K562 (cell line): ENCODE data around the gene EPB41L1. TPM values are rescaled to one million over a fixed set of nuclear protein-coding genes. Genes with fewer than 3 reads are reported as not detected.

Experiments used
- ASH1L ChIP-seq: fragments of 450-650 bp; IDR thresholded peaks from 2 replicates; pipeline ENCODE4 v1.6.1; 2018; ENCODE audit warnings: borderline replicate concordance, mild to moderate bottlenecking, low read depth; ENCODE audit not compliant: partially characterized antibody
- BRD9 ChIP-seq: fragments of 450-650 bp; IDR thresholded peaks from 2 replicates; pipeline ENCODE4 v1.6.1; 2018; ENCODE audit warnings: low read depth; ENCODE audit not compliant: partially characterized antibody
- E2F3 ChIP-seq: fragments of 250-450 bp; sonication (Bioruptor Pico); IDR thresholded peaks from 2 replicates; pipeline ENCODE4 v1.4.0; 2020; ENCODE audit warnings: mild to moderate bottlenecking
- ERF ChIP-seq: fragments of 450-650 bp; formaldehyde crosslinking; IDR thresholded peaks from 2 replicates; pipeline ENCODE4 v1.4.0; 2020; ENCODE audit warnings: mild to moderate bottlenecking, mixed read lengths
- ETV6 ChIP-seq, 3 experiments: fragments of 150-350 bp in 1 of 3; sonication (generic) in 1 of 3; formaldehyde crosslinking in 1 of 3; IDR thresholded peaks; 2 replicates each; pipeline versions ENCODE4 v1.6.1 to v1.8.0; 2014 to 2022; ENCODE audit warnings: borderline replicate concordance in 2 of 3, low read depth in 2 of 3, antibody characterized with exemption in 1 of 3, low read length in 1 of 3, mild to moderate bottlenecking in 1 of 3, missing genetic modification reagents in 1 of 3
- FOXA3 ChIP-seq, 2 experiments: fragments of 450-650 bp in 1 of 2; sonication (generic) in 1 of 2; formaldehyde crosslinking; IDR thresholded peaks in 1 of 2; conservative IDR thresholded peaks in 1 of 2; 2 replicates each; pipeline versions ENCODE4 v1.4.0 to v1.8.0; 2020 to 2022; ENCODE audit warnings: mild to moderate bottlenecking in 2 of 2, missing genetic modification reagents in 1 of 2
- GATA2 ChIP-seq: sonication (generic); formaldehyde crosslinking; IDR thresholded peaks from 2 replicates; pipeline ENCODE4 v1.4.0; 2020; ENCODE audit warnings: mild to moderate bottlenecking, missing genetic modification reagents
- GTF2A2 ChIP-seq: IDR thresholded peaks from 2 replicates; pipeline ENCODE4 v1.6.1; 2016; ENCODE audit warnings: mild to moderate bottlenecking, missing genetic modification characterization, missing compliant biosample characterization
- MEIS2 ChIP-seq: fragments of 450-650 bp; IDR thresholded peaks from 2 replicates; pipeline ENCODE4 v1.6.1; 2014; ENCODE audit warnings: mild to moderate bottlenecking; ENCODE audit not compliant: partially characterized antibody
- RBM25 ChIP-seq: fragments of 200-400 bp; formaldehyde crosslinking; IDR thresholded peaks from 2 replicates; pipeline ENCODE4 v1.6.1; 2018; ENCODE audit warnings: low read length, low read depth, moderate library complexity; ENCODE audit not compliant: severe bottlenecking
- STAT5A ChIP-seq: IDR thresholded peaks from 2 replicates; pipeline ENCODE4 v1.6.1; 2012; ENCODE audit warnings: low read length, inconsistent platforms, borderline replicate concordance
- ZBTB40 ChIP-seq, 2 experiments: fragments of 450-650 bp in 1 of 2; sonication (generic) in 1 of 2; formaldehyde crosslinking in 1 of 2; IDR thresholded peaks; 2 replicates each; pipeline versions ENCODE4 v1.7.1 to v1.9.0; 2016 to 2022; ENCODE audit warnings: inconsistent platforms in 1 of 2, mild to moderate bottlenecking in 1 of 2, missing genetic modification reagents in 1 of 2
- ZKSCAN1 ChIP-seq: fragments of 150-350 bp; IDR thresholded peaks from 2 replicates; pipeline ENCODE4 v1.6.1; 2016; ENCODE audit warnings: low read depth, low read length
- ZNF280B ChIP-seq: fragments of 250-450 bp; sonication (Bioruptor Pico); IDR thresholded peaks from 2 replicates; pipeline ENCODE4 v1.5.1; 2021; ENCODE audit warnings: mild to moderate bottlenecking
- ZNF347 ChIP-seq: fragments of 450-650 bp; formaldehyde crosslinking; IDR thresholded peaks from 2 replicates; pipeline ENCODE4 v1.4.0; 2020; ENCODE audit warnings: low read depth, mild to moderate bottlenecking, moderate library complexity
- ZNF354B ChIP-seq: fragments of 250-450 bp; sonication (Bioruptor Pico); IDR thresholded peaks from 2 replicates; pipeline ENCODE4 v1.4.0; 2020
- polyA plus RNA-seq, 8 experiments: library from polyadenylated mRNA; depleted of rRNA in 4 of 8; stranded (reverse) in 5 of 8; unstranded in 3 of 8; fragments of >200 nt; fragmentation: Nextera tagmentation in 2 of 8; fragmentation: Illumina TruSeq in 1 of 8; extraction: Ambion mirVana in 2 of 8; extraction: Trizol in 1 of 8; gene quantifications; 2 replicates each; pipeline versions ENCODE4 v1.2.1 to v1.2.3, GENCODE V29; 2011 to 2014; ENCODE audit warnings: inconsistent platforms in 1 of 8, missing spikeins in 1 of 8
- total RNA-seq, 7 experiments: library from RNA; depleted of rRNA in 6 of 7; stranded (reverse); fragments of >200 nt in 6 of 7; fragmentation: Illumina TruSeq in 2 of 7; extraction: Trizol in 2 of 7; gene quantifications; 2 replicates each; pipeline versions ENCODE4 v1.2.1 to v1.2.3, GENCODE V29; 2011 to 2021; ENCODE audit warnings: low replicate concordance in 1 of 7

Gene EPB41L1
- total and polyA plus RNA-seq, 9 of the 15 experiments (the other 6 are each of a cell fraction or from before 2014, with no cell fraction given): 0.11 to 4.3 (median 1.3) TPM

GRCh38 chr20:36121981-36122930, 32.3 kb upstream of the EPB41L1 start (continued):
- no peak for TF ChIP-seq ZNF280B (CRISPR knock-in tag)
- no peak for TF ChIP-seq E2F3 (CRISPR knock-in tag)
- no peak for TF ChIP-seq ETV6 (IDR thresholded peaks at IDR 0.05; ENCODE audit: borderline replicate concordance in 1 of 2, low read depth in 2 of 2, low read length in 1 of 2)
- TF ChIP-seq ETV6 (CRISPR knock-in tag; IDR thresholded peaks at IDR 0.05; ENCODE audit: borderline replicate concordance): no peak
- TF ChIP-seq ERF (CRISPR knock-in tag): no peak
- no peak for TF ChIP-seq GTF2A2 (tag)
- peak; percentile 96 for TF ChIP-seq RBM25
- no peak for TF ChIP-seq BRD9
- TF ChIP-seq ZNF347 (CRISPR knock-in tag): no peak
- no peak for TF ChIP-seq ZKSCAN1
- TF ChIP-seq FOXA3 (CRISPR knock-in tag; conservative IDR thresholded peaks at IDR 0.05 in 1 of 2, IDR thresholded peaks at IDR 0.05 in 1 of 2): 0 out of 4 replicates have a peak, but pooled peaks of 1 of the 2 experiments have one; percentile 61
- no peak for TF ChIP-seq STAT5A
- TF ChIP-seq ASH1L: no peak
- TF ChIP-seq ZBTB40 (IDR thresholded peaks at IDR 0.05): no peak
- no peak for TF ChIP-seq ZBTB40 (CRISPR knock-in tag; IDR thresholded peaks at IDR 0.05)
- peak; percentile 89 for TF ChIP-seq MEIS2
- TF ChIP-seq ZNF354B (CRISPR knock-in tag): no peak
- no peak for TF ChIP-seq GATA2 (CRISPR knock-in tag)
